ENCODE results near the gene CYBC1.
A peak's percentile ranks its signal among the peaks of the same experiment; 100 is the strongest.

The CYBC1 gene

GRCh38 chr17:82450357-82451106, at the start of gene CYBC1:
Gene CYBC1 (minus strand): TSS chr17:82450752. CDS start chr17:82449254, 1,498 bp downstream.
- peak; percentile 98 for DNase-seq

GRCh38 chr17:82497483-82498405, 47.2 kb upstream of the CYBC1 start:
- peak; percentile 86 for DNase-seq

GRCh38 chr17:82496529-82497434, 46.2 kb upstream of the CYBC1 start:
- DNase-seq: peak; percentile 98

- DNase-seq: peak; percentile 61
These were observed 45.4 kb upstream of the CYBC1 start for GRCh38 chr17:82495844-82496528.

- peak; percentile 95 for DNase-seq
These were observed 43.9 kb upstream of the CYBC1 start for GRCh38 chr17:82494236-82495055.

GRCh38 chr17:82493226-82493781, 42.8 kb upstream of the CYBC1 start:
- DNase-seq: peak; percentile 55

- no peak for DNase-seq
These were observed 42.2 kb upstream of the CYBC1 start for GRCh38 chr17:82492643-82493225.

- no peak for DNase-seq
These were observed 41.0 kb upstream of the CYBC1 start for GRCh38 chr17:82491533-82491932.

GRCh38 chr17:82491196-82491530, 40.6 kb upstream of the CYBC1 start:
- DNase-seq: no peak

- DNase-seq: peak; percentile 95
These were observed 40.1 kb upstream of the CYBC1 start for GRCh38 chr17:82490512-82491195.

- DNase-seq: peak; percentile 92
These were observed 39.4 kb upstream of the CYBC1 start for GRCh38 chr17:82489851-82490511.

GRCh38 chr17:82489117-82489516, 38.6 kb upstream of the CYBC1 start:
- DNase-seq: no peak

GRCh38 chr17:82487910-82488309, 37.4 kb upstream of the CYBC1 start:
- DNase-seq: no peak

- DNase-seq: no peak
These were observed 35.9 kb upstream of the CYBC1 start for GRCh38 chr17:82486231-82487094.

- DNase-seq: no peak
These were observed 33.3 kb upstream of the CYBC1 start for GRCh38 chr17:82483836-82484235.

- DNase-seq: no peak
These were observed 32.7 kb upstream of the CYBC1 start for GRCh38 chr17:82483204-82483660.

GRCh38 chr17:82480318-82480717, 29.8 kb upstream of the CYBC1 start:
- DNase-seq: no peak

GRCh38 chr17:82479602-82480001, 29.1 kb upstream of the CYBC1 start:
- no peak for DNase-seq
